Uterus (tissue), 2 donors: ENCODE measurements around the gene ITGB1.

ENCODE experiments used
- POLR2A ChIP-seq, 2 donors: fragments of 450-650 bp; IDR thresholded peaks; one replicate each; pipeline ENCODE4 v1.6.1; 2016; ENCODE audit warnings: antibody characterized with exemption in 2 of 2, mild to moderate bottlenecking in 1 of 2, moderate library complexity in 1 of 2
- TF ChIP-seq, protein P1 (sequence below), 4 experiments: fragments of 200-600 bp in 2 of 4; fragments of 450-650 bp in 2 of 4; sonication (generic) in 2 of 4; IDR thresholded peaks; one replicate each; pipeline ENCODE4 v1.5.1; 2016 to 2019; ENCODE audit warnings: antibody characterized with exemption in 4 of 4, mild to moderate bottlenecking in 2 of 4, moderate library complexity in 1 of 4

DNA sequence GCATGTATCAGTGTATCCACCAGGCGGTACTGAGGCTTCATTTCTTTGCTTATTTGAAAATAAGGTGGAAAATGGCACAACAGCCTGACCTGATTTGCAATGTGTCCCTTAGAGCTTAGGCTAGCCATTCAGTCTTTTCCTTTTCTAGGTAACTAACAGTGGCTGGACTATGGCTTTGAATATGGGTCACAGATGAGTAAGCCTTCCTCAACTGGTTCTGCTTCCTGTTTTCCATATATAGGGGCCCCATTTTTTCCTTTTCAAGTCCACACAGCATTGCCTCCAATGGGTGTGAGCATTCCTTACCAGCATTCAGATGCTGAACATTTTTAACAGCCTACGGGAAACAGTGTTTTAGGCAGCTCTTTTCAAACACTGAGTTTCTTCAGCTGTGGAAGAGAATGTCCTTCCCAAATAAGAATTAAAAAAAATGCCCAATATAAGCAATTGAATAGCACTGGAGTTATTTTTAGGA, 3.9 kb upstream of the ITGB1 start:
- TF ChIP-seq, protein P1, sequence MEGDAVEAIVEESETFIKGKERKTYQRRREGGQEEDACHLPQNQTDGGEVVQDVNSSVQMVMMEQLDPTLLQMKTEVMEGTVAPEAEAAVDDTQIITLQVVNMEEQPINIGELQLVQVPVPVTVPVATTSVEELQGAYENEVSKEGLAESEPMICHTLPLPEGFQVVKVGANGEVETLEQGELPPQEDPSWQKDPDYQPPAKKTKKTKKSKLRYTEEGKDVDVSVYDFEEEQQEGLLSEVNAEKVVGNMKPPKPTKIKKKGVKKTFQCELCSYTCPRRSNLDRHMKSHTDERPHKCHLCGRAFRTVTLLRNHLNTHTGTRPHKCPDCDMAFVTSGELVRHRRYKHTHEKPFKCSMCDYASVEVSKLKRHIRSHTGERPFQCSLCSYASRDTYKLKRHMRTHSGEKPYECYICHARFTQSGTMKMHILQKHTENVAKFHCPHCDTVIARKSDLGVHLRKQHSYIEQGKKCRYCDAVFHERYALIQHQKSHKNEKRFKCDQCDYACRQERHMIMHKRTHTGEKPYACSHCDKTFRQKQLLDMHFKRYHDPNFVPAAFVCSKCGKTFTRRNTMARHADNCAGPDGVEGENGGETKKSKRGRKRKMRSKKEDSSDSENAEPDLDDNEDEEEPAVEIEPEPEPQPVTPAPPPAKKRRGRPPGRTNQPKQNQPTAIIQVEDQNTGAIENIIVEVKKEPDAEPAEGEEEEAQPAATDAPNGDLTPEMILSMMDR (IDR thresholded peaks at IDR 0.05) = no peak
- TF ChIP-seq POLR2A (IDR thresholded peaks at IDR 0.05) = peak in 1 of 2 donors; percentile 32
